K562 (cell line): ENCODE results near the gene LTBP1. TPM values are rescaled to one million over a fixed set of nuclear protein-coding genes. Genes with fewer than 3 reads are reported as not detected.

ENCODE experiments used
- CLOCK ChIP-seq: fragments of 250-450 bp; sonication (Bioruptor Pico); IDR thresholded peaks from 2 replicates; pipeline ENCODE4 v1.4.0; 2020; ENCODE audit warnings: mild to moderate bottlenecking, moderate library complexity, borderline replicate concordance
- E4F1 ChIP-seq: fragments of 250-450 bp; sonication (Bioruptor Pico); IDR thresholded peaks from 2 replicates; pipeline ENCODE4 v1.5.0; 2021; ENCODE audit warnings: mild to moderate bottlenecking, borderline replicate concordance
- HDAC2 ChIP-seq: fragments of 450-650 bp; IDR thresholded peaks from 2 replicates; pipeline ENCODE4 v1.6.1; 2016; ENCODE audit warnings: mild to moderate bottlenecking
- MEIS2 ChIP-seq: fragments of 450-650 bp; IDR thresholded peaks from 2 replicates; pipeline ENCODE4 v1.6.1; 2014; ENCODE audit warnings: mild to moderate bottlenecking; ENCODE audit not compliant: partially characterized antibody
- NFXL1 ChIP-seq: fragments of 450-650 bp; formaldehyde crosslinking; IDR thresholded peaks from 2 replicates; pipeline ENCODE4 v1.4.0; 2021; ENCODE audit warnings: mild to moderate bottlenecking
- NR0B1 ChIP-seq: fragments of 450-650 bp; IDR thresholded peaks from one replicate; pipeline ENCODE4 v1.6.1; 2018; ENCODE audit warnings: mild to moderate bottlenecking, moderate library complexity; ENCODE audit not compliant: partially characterized antibody
- RNF2 ChIP-seq: sonication (generic); IDR thresholded peaks from 2 replicates; pipeline ENCODE4 v1.6.1; 2016
- U2AF1 ChIP-seq: fragments of 200-400 bp; formaldehyde crosslinking; optimal IDR thresholded peaks from 2 replicates; pipeline ENCODE3; 2017; ENCODE audit warnings: mild to moderate bottlenecking, low read depth, low read length, moderate library complexity
- polyA plus RNA-seq, 8 experiments: library from polyadenylated mRNA; depleted of rRNA in 4 of 8; stranded (reverse) in 5 of 8; unstranded in 3 of 8; fragments of >200 nt; fragmentation: Nextera tagmentation in 2 of 8; fragmentation: Illumina TruSeq in 1 of 8; extraction: Ambion mirVana in 2 of 8; extraction: Trizol in 1 of 8; gene quantifications; 2 replicates each; pipeline versions ENCODE4 v1.2.1 to v1.2.3, GENCODE V29; 2011 to 2014; ENCODE audit warnings: inconsistent platforms in 1 of 8, missing spikeins in 1 of 8
- total RNA-seq, 7 experiments: library from RNA; depleted of rRNA in 6 of 7; stranded (reverse); fragments of >200 nt in 6 of 7; fragmentation: Illumina TruSeq in 2 of 7; extraction: Trizol in 2 of 7; gene quantifications; 2 replicates each; pipeline versions ENCODE4 v1.2.1 to v1.2.3, GENCODE V29; 2011 to 2021; ENCODE audit warnings: low replicate concordance in 1 of 7

The LTBP1 gene
- total and polyA plus RNA-seq, 9 of the 15 experiments (the other 6 are each of a cell fraction or from before 2014, with no cell fraction given), result 3.6 to 16.4 (median 8.5) TPM

GRCh38 chr2:32993005-32993539, 46.3 kb downstream of the LTBP1 start (continued):
- TF ChIP-seq E4F1 (no peak), CLOCK (CRISPR knock-in tag) (no peak), RNF2 (no peak), HDAC2 (no peak), MEIS2 (no peak), U2AF1 (no peak), NR0B1 (no peak), NFXL1 (CRISPR knock-in tag) (no peak)
